HepG2 (cell line): Measurements from ENCODE around the gene DDX24. TPM values are rescaled to one million over a fixed set of nuclear protein-coding genes. Genes with fewer than 3 reads are reported as not detected.

Experiments used
- BCL3 ChIP-seq: sonication (generic); formaldehyde crosslinking; IDR thresholded peaks from 2 replicates; pipeline ENCODE4 v1.5.1; 2020; ENCODE audit warnings: mild to moderate bottlenecking, missing genetic modification reagents, moderate library complexity
- DDIT3 ChIP-seq: sonication (generic); formaldehyde crosslinking; IDR thresholded peaks from 2 replicates; pipeline ENCODE4 v1.4.0; 2020; ENCODE audit warnings: mild to moderate bottlenecking, missing genetic modification reagents
- E2F1 ChIP-seq: sonication (generic); formaldehyde crosslinking; IDR thresholded peaks from 2 replicates; pipeline ENCODE4 v1.5.0; 2020; ENCODE audit warnings: missing genetic modification reagents
- EEA1 ChIP-seq: sonication (generic); formaldehyde crosslinking; IDR thresholded peaks from 2 replicates; pipeline ENCODE4 v1.5.1; 2020; ENCODE audit warnings: mild to moderate bottlenecking, missing genetic modification reagents, borderline replicate concordance
- GABPB1 ChIP-seq: IDR thresholded peaks from 2 replicates; pipeline ENCODE4 v1.6.1; 2016; ENCODE audit warnings: mild to moderate bottlenecking, missing genetic modification reagents, moderate library complexity, missing compliant biosample characterization
- GMEB2 ChIP-seq: IDR thresholded peaks from 2 replicates; pipeline ENCODE4 v1.6.1; 2016; ENCODE audit warnings: missing biosample characterization, missing genetic modification reagents, low read depth
- MAFG ChIP-seq: sonication (generic); formaldehyde crosslinking; IDR thresholded peaks from 2 replicates; pipeline ENCODE4 v1.5.1; 2020; ENCODE audit warnings: mild to moderate bottlenecking, missing genetic modification reagents
- MBD4 ChIP-seq: IDR thresholded peaks from 2 replicates; pipeline ENCODE4 v1.6.1; 2012; ENCODE audit warnings: low read length, inconsistent platforms, borderline replicate concordance
- ONECUT2 ChIP-seq: sonication (generic); formaldehyde crosslinking; IDR thresholded peaks from 2 replicates; pipeline ENCODE4 v1.4.0; 2020; ENCODE audit warnings: missing genetic modification reagents
- PHB2 ChIP-seq: fragments of 450-650 bp; IDR thresholded peaks from 2 replicates; pipeline ENCODE4 v1.6.1; 2018; ENCODE audit not compliant: partially characterized antibody
- RAD21 ChIP-seq: fragments of 450-650 bp; formaldehyde crosslinking; IDR thresholded peaks from 2 replicates; pipeline ENCODE4 v1.5.0; 2020; ENCODE audit warnings: mild to moderate bottlenecking
- REL ChIP-seq: sonication (generic); formaldehyde crosslinking; conservative IDR thresholded peaks from 2 replicates; pipeline ENCODE4 v1.8.0; 2022; ENCODE audit warnings: mild to moderate bottlenecking, missing genetic modification reagents, moderate library complexity
- SMARCE1 ChIP-seq: fragments of 450-650 bp; IDR thresholded peaks from 2 replicates; pipeline ENCODE4 v1.6.1; 2017; ENCODE audit warnings: borderline replicate concordance
- SRY ChIP-seq: sonication (generic); formaldehyde crosslinking; IDR thresholded peaks from 2 replicates; pipeline ENCODE4 v1.8.0; 2022; ENCODE audit warnings: mild to moderate bottlenecking, missing genetic modification reagents
- ZBTB33 ChIP-seq: sonication (generic); formaldehyde crosslinking; IDR thresholded peaks from 2 replicates; pipeline ENCODE4 v1.4.0; 2020; ENCODE audit warnings: missing genetic modification reagents
- ZNF816 ChIP-seq: sonication (generic); formaldehyde crosslinking; IDR thresholded peaks from 2 replicates; pipeline ENCODE4 v1.8.0; 2022; ENCODE audit warnings: missing genetic modification reagents, mild to moderate bottlenecking, borderline replicate concordance
- ZNF891 ChIP-seq: sonication (generic); formaldehyde crosslinking; IDR thresholded peaks from 2 replicates; pipeline ENCODE4 v1.5.0; 2020; ENCODE audit warnings: mild to moderate bottlenecking, missing genetic modification reagents
- ZSCAN31 ChIP-seq: sonication (generic); formaldehyde crosslinking; IDR thresholded peaks from 2 replicates; pipeline ENCODE4 v1.5.0; 2020; ENCODE audit warnings: low read depth, mild to moderate bottlenecking, missing genetic modification reagents
- polyA plus RNA-seq, 8 experiments: library from polyadenylated mRNA; depleted of rRNA in 3 of 8; stranded (reverse) in 7 of 8; unstranded in 1 of 8; fragments of >200 nt; fragmentation: Illumina TruSeq in 4 of 8; extraction: Trizol in 4 of 8; gene quantifications; 2 replicates each; pipeline versions ENCODE4 v1.2.1 to v1.2.3, GENCODE V29; 2011 to 2016; ENCODE audit warnings: low read depth in 4 of 8, missing spikeins in 1 of 8, mixed read lengths in 1 of 8; ENCODE audit not compliant: insufficient read depth in 1 of 8
- total RNA-seq, 5 experiments: library from RNA; depleted of rRNA; stranded (reverse); fragments of >200 nt; fragmentation: Illumina TruSeq; extraction: Trizol; gene quantifications; 2 replicates each; pipeline ENCODE4 v1.2.3, GENCODE V29; 2016; ENCODE audit warnings: low read depth in 1 of 5

DDX24 gene
- total and polyA plus RNA-seq, 2 of the 13 experiments (the other 11 are each of a cell fraction or from before 2014, with no cell fraction given), result 67.3 to 149 TPM

GRCh38 chr14:94080621-94081385, at the start of gene DDX24, which contains the start of gene IFI27L1 (continued):
- TF ChIP-seq DDIT3 (CRISPR knock-in tag) (no peak), SRY (CRISPR knock-in tag) (peak; percentile 69; the same call in 1 of the 2 replicates), GABPB1 (CRISPR knock-in tag) (peak; percentile 97), REL (peak; percentile 67; the same call in 1 of the 2 replicates), MAFG (CRISPR knock-in tag) (no peak), GMEB2 (CRISPR knock-in tag) (peak; percentile 67), ZBTB33 (CRISPR knock-in tag) (no peak), ONECUT2 (CRISPR knock-in tag) (no peak), EEA1 (CRISPR knock-in tag) (peak; percentile 70; the same call in 1 of the 2 replicates), RAD21 (CRISPR knock-in tag) (no peak), ZNF816 (CRISPR knock-in tag) (no peak), PHB2 (no peak), SMARCE1 (no peak), MBD4 (no peak), BCL3 (CRISPR knock-in tag) (peak; percentile 22; the same call in 1 of the 2 replicates), E2F1 (peak; percentile 67), ZSCAN31 (CRISPR knock-in tag) (peak; percentile 76; the same call in 1 of the 2 replicates), ZNF891 (peak; percentile 89)
